ENCODE measurements around the gene CXCL11. TPM values are rescaled to one million over a fixed set of nuclear protein-coding genes. Genes with fewer than 3 reads are reported as not detected.

Gene CXCL11
- total RNA-seq, 2 experiments from 2014 or later = not detected

DNA sequence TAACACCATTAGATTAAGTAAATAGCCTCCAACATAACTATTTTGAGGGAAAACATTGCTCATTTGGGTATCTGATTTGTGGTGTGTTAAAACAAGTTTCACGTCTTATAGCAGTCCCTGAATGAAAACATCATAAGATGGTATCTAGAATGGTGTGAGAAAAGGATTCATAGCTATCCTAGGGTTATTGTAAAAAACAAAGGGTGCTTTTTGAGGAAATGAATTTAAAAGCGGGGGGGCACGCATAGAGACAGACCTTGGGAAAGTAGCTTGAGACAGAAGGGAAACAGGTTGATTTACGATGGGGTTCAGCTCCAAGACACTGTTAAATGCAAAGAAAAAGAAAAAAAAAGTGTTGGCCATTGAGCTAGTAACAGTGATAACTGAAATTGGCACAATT, 11.8 kb downstream of the CXCL11 start:
- H3K36me3 Mint-ChIP-seq = no peaks in the 10 kb centered on the region
- DNase-seq (no peak), ATAC-seq (ENCODE audit: low read depth) (no peak)
- peaks cover 16% of the 10 kb centered on the region for H3K4me1 Mint-ChIP-seq
- no peaks in the 10 kb centered on the region for H3K27me3 Mint-ChIP-seq
- H3K27ac Mint-ChIP-seq = no peak overlapping the region
- H3K9me3 Mint-ChIP-seq = no peaks in the 10 kb centered on the region
- POLR2A ChIA-PET = no interaction called here
- H3K4me3 Mint-ChIP-seq = no peak overlapping the region

DNA sequence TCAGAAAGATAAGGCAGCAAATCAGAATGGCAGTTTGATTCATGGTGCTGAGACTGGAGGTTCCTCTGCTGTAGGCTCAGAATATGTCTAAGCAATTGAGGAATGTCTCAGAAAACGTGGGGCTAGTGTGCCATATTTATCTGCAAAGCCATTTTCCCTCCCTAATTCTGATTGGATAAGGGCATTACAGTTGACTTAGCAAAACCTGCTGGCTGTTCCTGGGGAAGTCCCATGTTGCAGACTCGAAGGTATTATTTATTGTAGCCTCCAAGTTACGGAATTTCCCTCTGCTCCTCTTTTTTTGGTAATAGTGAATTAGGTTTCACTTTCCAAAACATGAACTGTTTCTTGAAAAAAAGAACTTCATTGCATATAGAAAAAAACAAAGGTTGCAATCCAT, 12.5 kb downstream of the CXCL11 start, which contains the start of gene CXCL10:
Gene CXCL10, minus strand, starts transcription at position 109 of the 400 bp plus-strand sequence. Its CDS starts 66 bp downstream, at position 43.
- H3K27ac Mint-ChIP-seq = no peak within 1 kb of the TSS
- no peak within 1 kb of the TSS for H3K4me3 Mint-ChIP-seq
- DNase-seq = no peak
- H3K9me3 Mint-ChIP-seq = no peaks in the 10 kb centered on the region
- H3K36me3 Mint-ChIP-seq = no peaks in the 10 kb centered on the region
- no peaks in the 10 kb centered on the region for H3K27me3 Mint-ChIP-seq
- H3K4me1 Mint-ChIP-seq = peaks cover 12% of the 10 kb centered on the region
- no peak for ATAC-seq (ENCODE audit: low read depth)
- POLR2A ChIA-PET = no interaction called here

DNA sequence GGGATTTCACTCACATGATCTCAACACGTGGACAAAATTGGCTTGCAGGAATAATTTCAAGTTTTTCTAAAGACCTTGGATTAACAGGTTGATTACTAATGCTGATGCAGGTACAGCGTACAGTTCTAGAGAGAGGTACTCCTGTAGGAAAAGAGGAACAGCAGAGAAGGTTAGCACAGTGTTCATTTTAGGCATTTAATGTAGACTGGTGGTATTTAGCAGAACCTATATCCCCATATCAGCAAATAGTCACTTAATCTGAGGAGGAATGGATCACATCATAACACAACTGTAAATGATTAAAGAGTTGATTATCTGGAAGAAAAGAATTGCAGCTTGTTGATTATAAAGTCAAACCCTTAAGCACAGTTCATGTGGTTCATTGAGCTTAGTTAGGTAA, 13.2 kb downstream of the CXCL11 start:
- ATAC-seq (ENCODE audit: low read depth) = no peak
- POLR2A ChIA-PET = no interaction called here
- Mint-ChIP-seq H3K36me3 (no peaks in the 10 kb centered on the region), H3K9me3 (no peaks in the 10 kb centered on the region), H3K27me3 (no peaks in the 10 kb centered on the region), H3K4me1 (peaks cover 7% of the 10 kb centered on the region), H3K27ac (no peak overlapping the region), H3K4me3 (no peak overlapping the region)
- no peak for DNase-seq

DNA sequence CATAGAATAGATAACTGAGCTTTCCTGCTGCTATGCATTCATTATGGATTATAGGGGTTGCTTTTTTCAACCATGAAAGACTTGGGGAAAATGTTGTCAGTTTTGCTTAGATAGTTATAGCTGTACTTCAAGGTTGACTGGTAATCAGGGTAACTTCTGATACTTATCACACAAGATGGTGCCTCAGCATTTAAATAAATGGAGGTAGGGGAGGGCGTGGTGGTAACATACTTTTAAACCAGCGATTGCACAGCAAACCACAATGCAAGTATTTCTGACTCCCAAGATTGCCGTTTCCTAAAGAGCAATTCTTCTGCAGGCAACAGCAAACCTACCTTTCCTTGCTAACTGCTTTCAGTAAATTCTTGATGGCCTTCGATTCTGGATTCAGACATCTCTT, 13.8 kb downstream of the CXCL11 start:
- no peaks in the 10 kb centered on the region for H3K9me3 Mint-ChIP-seq
- no peaks in the 10 kb centered on the region for H3K27me3 Mint-ChIP-seq
- POLR2A ChIA-PET = no interaction called here
- H3K4me1 Mint-ChIP-seq = peaks cover 7% of the 10 kb centered on the region
- no peak overlapping the region for H3K4me3 Mint-ChIP-seq
- ATAC-seq (ENCODE audit: low read depth) (no peak), DNase-seq (no peak)
- H3K36me3 Mint-ChIP-seq = no peaks in the 10 kb centered on the region
- no peak overlapping the region for H3K27ac Mint-ChIP-seq

DNA sequence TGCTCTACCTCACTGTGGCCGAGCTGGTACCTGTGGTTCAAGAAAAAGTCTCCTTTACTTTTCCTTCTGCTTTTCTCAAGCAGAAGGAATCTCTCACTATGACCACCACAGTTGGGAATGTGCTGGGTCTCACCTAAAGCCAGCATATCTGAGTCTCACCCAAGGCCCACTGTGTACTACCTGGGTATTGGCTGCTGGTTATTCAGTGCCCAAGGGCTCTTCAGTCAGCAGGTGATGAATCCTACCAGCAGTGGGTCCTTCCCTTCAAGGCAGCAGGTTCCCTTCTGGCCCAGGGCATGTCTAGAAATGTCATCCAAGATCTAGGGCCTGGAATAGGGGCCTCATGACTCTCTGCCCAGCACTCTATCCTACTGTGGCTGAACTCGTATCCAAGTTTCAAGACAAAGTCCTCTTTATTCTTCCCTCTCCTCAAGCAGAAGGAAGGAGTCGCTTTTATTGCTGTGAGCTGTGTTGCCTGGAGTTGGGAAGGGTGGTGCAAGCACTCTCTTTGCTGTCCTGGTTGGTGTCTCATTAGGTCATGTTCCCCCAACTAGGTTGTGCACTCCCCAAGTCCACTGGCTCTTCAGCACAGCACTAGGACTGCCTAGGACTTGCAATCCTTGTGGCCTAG, 18.7 kb downstream of the CXCL11 start:
- Mint-ChIP-seq H3K27me3 (peaks cover 2% of the 10 kb centered on the region), H3K27ac (no peak overlapping the region), H3K9me3 (no peaks in the 10 kb centered on the region), H3K4me3 (no peak overlapping the region), H3K4me1 (peaks cover 3% of the 10 kb centered on the region), H3K36me3 (no peaks in the 10 kb centered on the region)
- POLR2A ChIA-PET = no interaction called here
- no peak for ATAC-seq (ENCODE audit: low read depth)
- DNase-seq = no peak

DNA sequence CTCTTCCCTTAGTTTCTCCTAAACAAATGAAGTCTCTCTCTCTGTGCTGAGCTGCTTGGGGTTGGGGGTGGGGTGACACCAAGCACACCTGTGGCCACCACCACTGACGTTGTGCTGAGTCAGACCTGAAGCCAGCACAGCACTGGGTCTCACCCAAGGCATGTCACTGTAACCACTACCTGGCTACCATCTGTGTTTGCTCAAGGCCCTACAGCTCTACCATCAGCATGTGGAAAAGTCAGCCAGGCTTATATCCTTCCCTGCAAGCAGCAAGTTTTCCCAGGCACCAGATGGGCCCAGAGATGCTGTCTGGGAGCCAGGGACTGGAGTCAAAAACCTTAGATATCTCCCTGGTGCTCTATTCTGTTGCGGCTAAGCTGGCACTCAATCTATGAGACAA, 19.5 kb downstream of the CXCL11 start:
- H3K9me3 Mint-ChIP-seq = no peaks in the 10 kb centered on the region
- H3K36me3 Mint-ChIP-seq = no peaks in the 10 kb centered on the region
- H3K27me3 Mint-ChIP-seq = peaks cover 2% of the 10 kb centered on the region
- H3K4me1 Mint-ChIP-seq = peaks cover 3% of the 10 kb centered on the region
- no peak overlapping the region for H3K4me3 Mint-ChIP-seq
- POLR2A ChIA-PET = no interaction called here
- ATAC-seq (ENCODE audit: low read depth) = peak; percentile 45
- DNase-seq = no peak
- no peak overlapping the region for H3K27ac Mint-ChIP-seq

DNA sequence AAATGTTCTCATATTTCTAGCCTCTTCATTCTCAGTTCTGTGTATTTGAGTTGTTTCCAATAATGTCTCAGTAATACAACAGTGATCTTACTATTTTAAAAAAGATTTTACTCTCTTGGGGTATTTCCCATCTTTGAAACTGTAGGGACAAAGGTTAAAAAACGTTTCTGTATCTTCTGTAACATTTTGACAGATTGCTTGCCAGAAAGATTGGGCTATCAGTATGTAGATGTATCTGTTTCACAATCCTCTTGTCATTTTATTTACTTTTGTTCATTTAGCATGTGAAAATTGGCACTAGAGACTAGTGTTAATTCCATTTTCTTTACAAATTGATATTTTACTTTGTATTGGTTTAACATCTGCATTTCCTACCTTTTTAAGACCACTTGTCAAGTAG, 22.3 kb downstream of the CXCL11 start:
- Mint-ChIP-seq H3K9me3 (no peaks in the 10 kb centered on the region), H3K36me3 (no peaks in the 10 kb centered on the region), H3K4me3 (no peak overlapping the region), H3K27me3 (peaks cover 2% of the 10 kb centered on the region), H3K4me1 (peaks cover 3% of the 10 kb centered on the region), H3K27ac (no peak overlapping the region)
- DNase-seq = no peak
- no peak for ATAC-seq (ENCODE audit: low read depth)
- POLR2A ChIA-PET = no interaction called here

DNA sequence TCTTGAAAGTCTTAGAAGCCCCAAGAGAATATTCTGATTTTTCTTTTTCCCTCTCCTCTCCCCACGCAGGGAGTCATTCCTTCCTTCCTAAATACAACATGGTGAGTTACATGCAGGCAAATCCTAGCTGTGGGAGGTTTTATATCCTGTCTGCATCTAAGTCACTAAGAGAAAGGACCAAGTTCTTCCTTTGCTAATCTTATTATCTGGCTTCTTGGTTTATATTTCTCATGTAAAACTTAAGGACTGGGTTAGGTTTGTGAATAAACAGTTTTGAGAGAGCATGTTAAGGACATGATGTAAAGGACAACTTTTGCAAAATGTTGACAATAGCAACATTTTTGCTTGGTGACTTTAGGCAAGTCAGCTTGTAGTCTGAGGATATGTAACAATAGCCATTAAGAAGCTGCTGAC, 23.5 kb downstream of the CXCL11 start:
- ATAC-seq (ENCODE audit: low read depth) = no peak
- Mint-ChIP-seq H3K27me3 (peaks cover 10% of the 10 kb centered on the region), H3K27ac (no peak overlapping the region), H3K4me3 (no peak overlapping the region), H3K9me3 (no peaks in the 10 kb centered on the region), H3K36me3 (no peaks in the 10 kb centered on the region), H3K4me1 (peaks cover 3% of the 10 kb centered on the region)
- no peak for DNase-seq
- POLR2A ChIA-PET = no interaction called here

DNA sequence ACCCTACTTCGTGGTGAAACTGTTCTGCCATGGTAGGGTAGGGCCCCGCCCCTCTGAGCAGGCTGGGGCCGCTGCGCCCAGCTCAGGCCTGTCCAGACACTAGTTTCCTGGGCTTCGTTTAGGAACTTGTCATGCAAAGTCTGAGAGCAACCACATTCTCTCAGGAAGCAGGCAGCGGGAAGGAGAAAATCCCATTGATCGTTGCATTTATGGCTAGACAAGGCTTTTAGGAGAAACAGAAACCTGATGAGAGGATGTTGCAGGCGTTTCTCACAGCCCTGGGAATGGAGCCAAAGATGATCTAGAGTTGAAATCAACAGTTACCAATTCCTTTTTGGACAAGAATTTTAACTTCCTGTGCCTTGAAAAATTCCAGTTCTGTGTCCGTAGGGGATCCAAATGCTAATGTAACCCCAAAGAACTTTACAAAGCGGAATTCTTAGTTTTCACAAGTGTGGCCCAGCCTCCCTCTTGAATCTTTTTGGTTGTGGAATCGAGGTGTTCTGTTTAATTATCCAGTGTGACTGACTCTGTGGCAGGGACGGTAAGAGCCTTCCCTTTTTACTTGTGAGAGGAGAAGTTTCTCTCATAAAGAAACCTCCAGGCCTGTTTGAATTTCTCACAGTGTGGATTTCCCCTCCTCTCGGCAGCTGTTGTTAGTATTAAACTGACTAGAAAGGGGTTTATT, 24.0 kb downstream of the CXCL11 start:
- POLR2A ChIA-PET = no interaction called here
- DNase-seq (no peak), ATAC-seq (ENCODE audit: low read depth) (no peak)
- no peaks in the 10 kb centered on the region for H3K9me3 Mint-ChIP-seq
- no peak overlapping the region for H3K27ac Mint-ChIP-seq
- H3K36me3 Mint-ChIP-seq = no peaks in the 10 kb centered on the region
- H3K4me3 Mint-ChIP-seq = no peak overlapping the region
- H3K4me1 Mint-ChIP-seq = peaks cover 3% of the 10 kb centered on the region
- peaks cover 14% of the 10 kb centered on the region for H3K27me3 Mint-ChIP-seq

DNA sequence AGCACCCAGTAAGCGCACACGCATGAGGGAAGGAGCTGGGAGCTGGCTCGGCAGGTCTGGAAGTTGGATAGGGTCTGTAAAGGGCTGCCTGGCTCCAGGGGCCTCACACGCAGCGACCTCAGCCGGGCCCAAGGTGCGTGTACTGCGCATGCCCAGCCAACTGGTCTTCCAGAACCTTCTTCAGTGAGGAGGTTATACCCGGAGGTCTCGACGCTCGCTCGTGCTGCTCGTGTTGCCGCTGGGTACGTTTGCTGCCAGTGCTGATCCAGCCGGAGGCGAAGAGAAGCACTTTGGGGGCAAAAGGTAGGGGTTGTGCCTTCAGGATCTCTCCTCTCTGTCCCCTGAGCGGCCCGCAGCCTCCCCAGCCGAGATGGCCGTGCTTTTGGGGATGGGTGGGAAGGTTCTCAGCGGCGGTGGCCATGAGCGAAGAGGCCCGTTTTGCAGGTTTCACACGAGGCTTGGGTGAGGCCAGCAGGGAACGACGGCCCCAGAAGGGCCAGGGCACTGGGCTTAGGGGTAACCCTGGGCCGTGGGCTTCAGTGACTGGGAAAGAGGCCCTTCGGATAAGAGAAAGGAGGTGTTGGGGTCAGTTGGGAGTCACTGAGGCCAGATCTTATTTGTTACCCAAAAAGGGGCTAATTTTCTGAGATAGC, 24.7 kb downstream of the CXCL11 start:
- no peaks in the 10 kb centered on the region for H3K4me1 Mint-ChIP-seq
- POLR2A ChIA-PET = no interaction called here
- DNase-seq (no peak), ATAC-seq (ENCODE audit: low read depth) (no peak)
- no peak overlapping the region for H3K27ac Mint-ChIP-seq
- H3K27me3 Mint-ChIP-seq = peaks cover 14% of the 10 kb centered on the region
- H3K9me3 Mint-ChIP-seq = no peaks in the 10 kb centered on the region
- no peak overlapping the region for H3K4me3 Mint-ChIP-seq
- H3K36me3 Mint-ChIP-seq = no peaks in the 10 kb centered on the region

DNA sequence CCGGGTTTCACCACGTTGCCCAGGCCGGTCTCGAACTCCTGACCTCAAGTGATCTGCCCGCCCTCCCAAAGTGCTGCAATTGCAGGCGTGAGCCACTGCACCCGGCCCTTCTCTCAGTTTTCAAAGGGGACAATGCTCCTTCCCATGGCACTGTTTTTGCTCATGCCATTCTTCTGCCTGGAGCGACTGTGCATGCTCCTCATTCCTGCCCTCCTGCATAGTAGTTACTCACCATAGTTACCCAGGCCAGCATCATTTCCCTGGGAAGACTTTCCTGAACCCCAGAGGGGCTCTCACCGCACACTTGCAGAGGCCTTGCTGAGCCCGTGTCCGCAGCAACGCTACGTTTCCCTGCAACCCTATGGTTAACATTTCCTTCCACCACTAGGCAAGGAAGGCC, 25.3 kb downstream of the CXCL11 start:
- Mint-ChIP-seq H3K27me3 (peaks cover 14% of the 10 kb centered on the region), H3K36me3 (no peaks in the 10 kb centered on the region), H3K4me1 (no peaks in the 10 kb centered on the region), H3K27ac (no peak overlapping the region), H3K9me3 (no peaks in the 10 kb centered on the region), H3K4me3 (no peak overlapping the region)
- DNase-seq = no peak
- ATAC-seq (ENCODE audit: low read depth) = no peak
- POLR2A ChIA-PET = no interaction called here

DNA sequence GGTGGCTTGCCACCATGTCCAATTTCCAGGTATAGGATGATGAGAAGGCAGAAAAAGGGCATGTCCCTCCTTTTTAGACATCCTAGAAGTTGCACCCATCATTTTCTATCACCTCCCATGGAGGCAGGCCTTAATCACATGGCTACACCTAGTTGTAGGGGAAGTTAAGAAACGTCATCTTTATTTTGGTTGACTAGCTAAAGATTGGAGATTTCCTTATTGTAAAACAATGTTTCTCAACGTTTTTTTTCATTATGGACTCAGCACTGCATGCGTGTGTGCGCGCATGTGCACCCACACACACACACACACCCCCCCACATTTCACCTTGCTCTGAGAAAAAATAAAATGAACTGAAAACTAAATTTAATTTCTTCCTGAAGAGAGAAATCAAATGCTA, 26.6 kb downstream of the CXCL11 start:
- no peak overlapping the region for H3K27ac Mint-ChIP-seq
- ATAC-seq (ENCODE audit: low read depth) = no peak
- no peaks in the 10 kb centered on the region for H3K36me3 Mint-ChIP-seq
- H3K27me3 Mint-ChIP-seq = peaks cover 14% of the 10 kb centered on the region
- H3K9me3 Mint-ChIP-seq = no peaks in the 10 kb centered on the region
- H3K4me1 Mint-ChIP-seq = no peaks in the 10 kb centered on the region
- H3K4me3 Mint-ChIP-seq = no peak overlapping the region
- no peak for DNase-seq
- POLR2A ChIA-PET = no interaction called here

DNA sequence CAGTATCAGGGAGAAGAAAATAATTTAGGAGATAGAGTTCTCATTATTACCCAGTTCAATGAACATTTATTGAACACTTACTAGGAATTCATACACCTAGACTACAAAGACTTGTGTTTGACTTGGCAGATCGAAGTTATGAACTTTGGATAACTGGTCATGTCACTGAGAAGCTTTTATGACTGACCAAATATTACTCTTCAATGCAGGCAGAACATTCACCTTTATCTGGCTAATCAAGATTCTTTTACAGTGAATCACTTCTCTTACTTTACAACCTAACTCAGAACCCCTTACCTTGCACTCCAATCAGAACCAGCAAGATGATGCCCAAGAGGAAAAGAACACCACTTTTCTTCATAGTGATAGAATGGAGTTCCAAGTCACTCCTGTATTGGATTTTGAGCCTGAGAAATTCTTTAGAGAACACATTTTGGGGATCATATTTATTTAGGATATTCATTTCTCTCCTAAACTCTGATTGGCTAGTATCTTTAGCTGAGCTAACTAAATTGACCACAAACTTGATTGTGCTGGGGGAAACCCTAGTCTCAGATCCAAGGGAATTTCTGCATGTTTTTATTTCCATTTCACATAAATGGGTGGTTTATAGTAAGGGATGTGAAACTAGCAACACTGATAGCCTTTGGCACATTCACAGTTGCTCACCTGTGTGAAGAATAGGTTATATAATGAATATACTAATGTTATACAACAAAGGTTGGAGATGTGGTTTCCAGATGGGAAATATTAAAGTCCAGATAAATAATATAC, 28.6 kb downstream of the CXCL11 start, which contains the start of gene CXCL9:
Gene CXCL9, minus strand, starts transcription at position 421 of the 774 bp plus-strand sequence. Its CDS starts 60 bp downstream, at position 361.
- H3K4me3 Mint-ChIP-seq = no peak within 1 kb of the TSS
- ATAC-seq (ENCODE audit: low read depth) = no peak
- no peak for DNase-seq
- no peaks in the 10 kb centered on the region for H3K36me3 Mint-ChIP-seq
- H3K4me1 Mint-ChIP-seq = peaks cover 11% of the 10 kb centered on the region
- H3K27me3 Mint-ChIP-seq = peaks cover 22% of the 10 kb centered on the region
- POLR2A ChIA-PET = no interaction called here
- no peaks in the 10 kb centered on the region for H3K9me3 Mint-ChIP-seq
- H3K27ac Mint-ChIP-seq = no peak within 1 kb of the TSS

All from activated naive CD8-positive, alpha-beta T cell treated with anti-CD3 and anti-CD28 coated beads, Interleukin-2, amount 10 ng/mL, durations not matched to agents 7 days and 5 days (primary cell).